GM23338 (cell line): Measurements from ENCODE around the gene BROX. TPM values are rescaled to one million over a fixed set of nuclear protein-coding genes. Genes with fewer than 3 reads are reported as not detected.

ENCODE experiments used
- ETS1 ChIP-seq: IDR thresholded peaks from 2 replicates; pipeline ENCODE4 v1.6.1; 2016; ENCODE audit warnings: antibody characterized with exemption
- EZH2 ChIP-seq: fragments of 200-600 bp; sonication (generic); IDR thresholded peaks from one replicate; pipeline ENCODE4 v1.8.0; 2017; ENCODE audit warnings: antibody characterized with exemption, mild to moderate bottlenecking, low read depth; ENCODE audit not compliant: unreplicated experiment
- REST ChIP-seq: IDR thresholded peaks from one replicate; pipeline ENCODE4 v1.6.1; 2018; ENCODE audit warnings: antibody characterized with exemption; ENCODE audit not compliant: unreplicated experiment
- ZNF331 ChIP-seq: fragments of 250-450 bp; sonication (Bioruptor Pico); IDR thresholded peaks from 2 replicates; pipeline ENCODE4 v1.5.0; 2020; ENCODE audit warnings: low read depth, mild to moderate bottlenecking, moderate library complexity
- ZNF462 ChIP-seq: fragments of 250-450 bp; sonication (Bioruptor Pico); IDR thresholded peaks from 2 replicates; pipeline ENCODE4 v1.5.0; 2020; ENCODE audit warnings: mild to moderate bottlenecking, moderate library complexity
- polyA plus RNA-seq: library from polyadenylated mRNA; unstranded; fragments of >200 nt; fragmentation: Nextera tagmentation; extraction: Ambion mirVana; gene quantifications from 2 replicates; pipeline ENCODE4 v1.2.1, GENCODE V29; 2016
- total RNA-seq: library from RNA; depleted of rRNA; stranded (reverse); fragments of >200 nt; shearing (Covaris generic); gene quantifications from 2 replicates; pipeline ENCODE4 v1.2.3, GENCODE V29; 2014

The BROX gene
- total and polyA plus RNA-seq, 2 experiments from 2014 or later: 26.5 to 32.3 TPM

GRCh38 chr1:222704260-222704659, 8.1 kb upstream of the BROX start (continued):
- TF ChIP-seq ZNF462 (CRISPR knock-in tag) (no peak), REST (no peak), ZNF331 (CRISPR knock-in tag) (no peak), ETS1 (no peak), EZH2 (no peak)
